ENCODE data around the gene CYFIP2. TPM values are rescaled to one million over a fixed set of nuclear protein-coding genes. Genes with fewer than 3 reads are reported as not detected.

CYFIP2 gene
- total RNA-seq, 1 experiment from 2014 or later, result 10.6 TPM

DNA sequence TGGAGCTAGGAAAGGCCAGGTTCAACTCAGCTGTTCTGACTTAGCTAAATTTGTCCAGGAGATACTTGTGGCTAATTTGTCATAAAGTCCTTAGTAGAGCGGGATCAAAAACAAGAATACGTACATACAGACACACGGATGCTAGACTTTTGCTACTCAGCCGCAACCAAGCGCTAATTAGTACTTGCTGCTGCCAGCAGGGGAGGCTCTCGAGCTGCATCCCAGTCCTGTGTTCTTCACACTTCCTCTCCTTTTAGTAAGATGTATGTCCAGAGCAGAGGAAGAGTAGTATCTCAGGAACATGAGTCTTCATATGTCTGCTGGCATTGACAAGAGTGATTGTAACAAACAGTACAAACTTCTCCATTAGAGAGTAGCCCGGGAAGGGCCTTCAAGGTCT lies 58.3 kb downstream of the CYFIP2 start:
- DNase-seq (ENCODE audit: low spot score), result no peak

GRCh38 chr5:157326440-157327005 lies 60.6 kb downstream of the CYFIP2 start:
- no peak for DNase-seq (ENCODE audit: low spot score)

DNA sequence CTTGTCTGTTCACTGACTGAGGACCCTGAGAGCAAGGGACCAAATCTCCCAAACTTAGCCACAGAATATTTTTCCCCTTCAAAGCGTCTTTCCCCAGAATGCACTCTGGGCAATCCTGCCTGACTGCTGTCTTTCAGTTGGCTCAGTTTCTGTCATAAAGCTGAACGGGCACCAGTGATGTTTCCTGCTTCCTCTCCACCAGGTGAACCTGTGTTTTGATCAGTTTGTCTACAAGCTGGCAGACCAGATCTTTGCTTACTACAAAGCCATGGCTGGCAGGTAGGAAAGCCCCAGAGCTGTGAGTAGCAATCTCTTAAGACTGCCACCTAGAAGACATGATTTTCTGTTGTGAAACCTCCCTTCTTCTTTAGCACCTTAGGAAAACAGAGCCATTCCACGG lies 61.8 kb downstream of the CYFIP2 start:
- no peak for DNase-seq (ENCODE audit: low spot score)

DNA sequence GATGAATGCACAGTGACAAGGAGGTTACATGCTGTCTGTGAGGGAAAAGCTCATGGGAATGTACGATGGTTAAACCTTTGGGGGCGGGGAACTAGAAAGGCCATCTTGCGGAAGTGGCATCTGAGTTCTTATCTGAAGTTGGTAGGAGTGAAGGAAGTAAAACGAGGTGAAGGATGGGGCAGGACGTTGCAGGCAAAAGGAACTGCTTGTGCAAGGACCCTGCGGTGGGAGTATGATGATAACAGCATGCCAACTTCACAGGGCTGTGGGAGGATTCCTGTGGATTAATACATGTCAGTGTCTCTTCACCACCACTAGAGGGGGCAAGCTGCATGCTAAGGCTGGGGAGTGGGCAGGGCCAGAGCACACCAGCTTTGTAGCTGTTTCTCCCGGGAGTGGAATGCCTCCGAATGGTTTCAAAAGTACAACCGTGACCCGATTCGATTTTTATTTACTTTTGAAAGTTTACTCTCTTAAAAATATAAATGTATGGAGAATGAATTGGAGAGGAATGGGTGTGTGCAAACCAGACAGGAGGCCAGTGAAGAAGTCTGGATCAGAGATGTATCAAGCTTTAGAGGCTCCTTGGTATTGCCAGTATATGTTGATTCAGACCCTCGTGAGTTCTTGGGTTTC lies 62.5 kb downstream of the CYFIP2 start:
- peak; percentile 84 for DNase-seq (ENCODE audit: low spot score)

- DNase-seq (ENCODE audit: low spot score), result no peak
Observed at GRCh38 chr5:157331807-157332206, 65.9 kb downstream of the CYFIP2 start.

DNA sequence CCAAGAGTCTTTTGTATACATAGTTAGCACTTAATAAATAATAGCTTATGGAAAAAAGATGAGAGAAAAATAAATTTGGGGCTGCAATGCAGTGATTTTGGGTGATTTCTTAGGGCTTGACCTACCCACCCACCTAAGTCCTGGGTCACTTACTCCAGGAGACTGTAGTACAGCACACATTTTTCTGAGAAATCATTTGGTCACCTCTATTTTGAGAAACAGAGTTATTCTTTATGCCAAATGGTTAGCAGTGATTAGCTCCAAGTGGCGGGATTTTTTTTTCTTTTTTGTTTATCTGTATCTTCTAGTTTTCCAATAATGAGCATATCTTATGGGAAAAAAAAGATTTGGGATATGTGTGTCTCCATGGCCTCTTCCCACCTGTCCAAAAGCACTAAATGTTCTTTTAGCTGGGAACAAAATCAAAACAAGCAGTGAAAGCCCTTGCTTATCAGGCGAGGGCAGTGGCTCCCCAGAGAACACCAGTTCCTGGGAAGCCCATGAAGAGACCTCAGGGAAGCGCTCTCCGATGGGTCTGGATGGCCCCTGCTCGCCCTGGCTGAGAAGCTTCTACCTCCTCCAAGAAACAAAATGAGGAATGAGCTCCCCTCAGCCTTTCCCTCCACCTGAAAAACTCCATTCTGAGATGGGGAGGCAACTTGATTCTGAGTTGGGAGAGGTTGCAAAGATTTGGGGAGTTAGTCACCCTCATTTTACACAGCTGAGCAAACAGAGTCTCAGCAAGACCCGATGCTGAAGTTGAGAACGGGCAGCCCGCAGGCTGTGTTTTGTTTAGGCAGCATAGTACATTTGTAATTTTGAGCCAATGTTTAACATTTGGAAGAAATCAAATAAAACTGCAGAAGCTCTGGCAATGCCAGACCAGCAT lies 69.9 kb downstream of the CYFIP2 start:
- no peak for DNase-seq (ENCODE audit: low spot score)

DNA sequence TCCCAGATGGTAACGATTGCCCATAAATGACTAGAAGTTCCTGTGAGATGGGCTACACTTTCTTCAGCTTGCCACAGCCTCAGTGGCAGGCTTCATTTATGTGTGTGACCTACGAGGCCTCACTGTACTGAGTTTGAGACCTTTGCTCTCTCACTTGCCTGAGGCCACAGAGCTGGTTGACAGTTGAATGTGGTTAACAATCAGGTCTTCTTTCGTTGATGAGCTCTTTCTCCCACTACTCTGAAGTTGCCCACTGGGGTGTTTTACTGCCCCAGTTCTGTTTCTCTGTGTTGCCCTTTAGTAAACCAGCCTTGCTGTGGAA lies 70.5 kb downstream of the CYFIP2 start:
- DNase-seq (ENCODE audit: low spot score), result no peak

- DNase-seq (ENCODE audit: low spot score), result no peak
Observed at GRCh38 chr5:157339409-157339808, 73.5 kb downstream of the CYFIP2 start.

GRCh38 chr5:157342822-157343402 lies 77.0 kb downstream of the CYFIP2 start:
- DNase-seq (ENCODE audit: low spot score), result peak; percentile 37

DNA sequence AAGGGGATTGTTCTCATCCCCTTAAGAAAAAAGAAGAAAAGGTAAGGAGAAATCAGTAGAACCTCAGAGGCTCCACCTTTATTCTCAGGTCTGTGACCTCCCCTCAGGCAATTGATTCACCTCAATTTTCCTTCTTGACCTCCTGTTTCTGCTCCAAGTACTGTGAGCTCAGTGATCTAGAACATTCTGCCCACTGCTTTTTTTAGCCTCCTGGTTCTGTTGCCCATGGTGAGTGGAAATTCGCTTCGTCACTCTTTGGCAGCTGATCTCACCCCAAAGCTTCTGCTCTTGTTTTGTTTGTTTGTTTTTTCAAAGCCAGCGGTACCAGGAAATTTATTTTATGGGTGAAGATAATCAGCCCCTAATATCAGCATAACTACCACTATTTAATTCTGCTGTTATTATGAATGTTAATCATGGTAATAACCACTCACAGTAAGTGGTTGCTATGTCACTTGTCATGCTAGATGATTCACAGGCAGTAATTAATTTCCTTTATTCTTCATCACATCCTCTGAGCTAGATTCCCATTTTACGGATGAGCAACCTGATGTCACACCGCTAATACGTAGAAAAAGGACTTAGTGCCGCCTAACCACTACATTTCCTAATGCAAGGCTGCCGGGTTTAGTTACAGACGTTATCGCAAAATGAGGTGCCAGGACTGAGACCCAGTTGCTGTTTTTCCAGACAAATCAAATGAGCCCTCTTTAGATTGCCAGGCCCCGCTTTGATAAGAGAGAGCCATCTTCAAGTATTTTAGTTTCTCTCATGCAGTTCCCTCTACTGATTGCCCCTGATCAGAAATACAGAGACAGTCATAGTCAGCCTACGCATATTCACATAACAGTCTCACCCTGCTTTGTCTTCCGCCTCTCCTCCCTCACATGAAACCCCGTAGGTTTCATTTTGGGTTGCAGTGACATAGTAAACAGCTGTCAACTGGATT lies 78.2 kb downstream of the CYFIP2 start:
- DNase-seq (ENCODE audit: low spot score), result no peak

GRCh38 chr5:157345067-157345466 lies 79.1 kb downstream of the CYFIP2 start:
- DNase-seq (ENCODE audit: low spot score), result no peak

- DNase-seq (ENCODE audit: low spot score), result no peak
Observed at GRCh38 chr5:157345485-157345884, 79.6 kb downstream of the CYFIP2 start.

- no peak for DNase-seq (ENCODE audit: low spot score)
Observed at GRCh38 chr5:157347301-157348048, 81.6 kb downstream of the CYFIP2 start.

DNA sequence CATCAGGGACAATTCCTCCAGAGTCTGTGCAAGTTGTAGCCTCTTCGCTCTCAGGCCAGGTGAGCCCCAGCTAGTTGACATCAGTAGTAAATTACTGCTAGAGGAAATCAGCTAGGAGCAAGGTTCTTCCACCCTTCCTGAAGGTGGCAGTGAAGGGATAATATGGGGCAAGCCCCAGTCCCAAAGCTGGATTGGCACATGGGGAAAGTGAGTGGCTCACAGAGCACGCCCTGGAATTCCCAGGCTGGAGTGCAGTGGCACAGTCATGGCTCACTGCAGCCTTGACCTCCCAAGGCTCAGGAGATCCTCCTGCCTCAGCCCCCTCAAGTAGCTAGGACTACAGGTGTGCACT lies 82.1 kb downstream of the CYFIP2 start:
- DNase-seq (ENCODE audit: low spot score), result no peak

- no peak for DNase-seq (ENCODE audit: low spot score)
Observed at GRCh38 chr5:157350939-157351801, 85.2 kb downstream of the CYFIP2 start.

- no peak for DNase-seq (ENCODE audit: low spot score)
Observed at GRCh38 chr5:157351802-157352092, 85.8 kb downstream of the CYFIP2 start.

GRCh38 chr5:157352756-157353340 lies 86.9 kb downstream of the CYFIP2 start:
- no peak for DNase-seq (ENCODE audit: low spot score)

DNA sequence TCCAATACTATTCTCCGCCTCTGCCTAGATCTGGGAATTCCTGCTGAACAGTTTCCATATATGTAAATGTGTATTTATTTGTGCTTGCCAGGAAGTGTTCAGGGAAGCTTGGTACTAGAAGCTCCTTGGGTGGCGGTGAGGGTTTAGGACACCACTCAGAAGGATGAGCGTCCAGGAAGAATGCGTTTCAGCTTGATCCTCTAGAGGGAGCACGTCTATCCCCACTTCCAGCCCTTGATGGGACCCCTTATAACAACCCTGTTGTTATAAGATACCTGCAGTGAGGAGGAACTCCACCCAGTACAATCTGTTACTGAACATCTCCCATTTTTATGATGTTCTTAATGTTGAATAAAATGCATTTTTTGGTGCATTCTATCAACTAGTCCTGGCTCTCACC lies 88.9 kb downstream of the CYFIP2 start:
- DNase-seq (ENCODE audit: low spot score), result no peak

- DNase-seq (ENCODE audit: low spot score), result no peak
Observed at GRCh38 chr5:157356576-157356975, 90.7 kb downstream of the CYFIP2 start.

DNA sequence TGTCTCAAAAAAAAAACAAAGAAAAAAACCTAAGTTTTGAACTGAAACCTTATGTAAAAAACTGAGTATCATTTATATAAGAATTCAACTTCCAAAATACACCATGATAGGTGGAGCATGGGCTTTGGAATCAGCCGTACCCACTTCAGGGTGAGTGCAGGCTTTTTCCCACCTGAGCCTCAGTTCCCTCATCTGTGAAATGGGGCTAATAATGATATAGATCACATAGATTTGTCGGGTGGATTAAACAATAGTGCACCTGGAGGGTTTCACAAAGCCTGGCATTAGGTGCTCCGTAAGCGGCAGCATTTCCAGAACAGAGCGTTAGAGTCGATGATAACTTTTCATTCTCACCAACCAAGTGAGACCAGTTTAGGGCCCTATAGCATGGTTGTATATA lies 91.9 kb downstream of the CYFIP2 start:
- no peak for DNase-seq (ENCODE audit: low spot score)

Data from H4 (cell line).